PC-9 (cell line): ENCODE results near the gene PDE4C.

Experiments used
- CTCF ChIP-seq: fragments of 200-600 bp; sonication (generic); conservative IDR thresholded peaks from 2 replicates; pipeline ENCODE4 v1.6.1; 2017; ENCODE audit warnings: mixed run types, antibody characterized with exemption, mild to moderate bottlenecking, moderate library complexity
- EZH2 ChIP-seq: fragments of 200-600 bp; sonication (generic); IDR thresholded peaks from 2 replicates; pipeline ENCODE4 v1.8.0; 2017; ENCODE audit warnings: antibody characterized with exemption, low read depth

DNA sequence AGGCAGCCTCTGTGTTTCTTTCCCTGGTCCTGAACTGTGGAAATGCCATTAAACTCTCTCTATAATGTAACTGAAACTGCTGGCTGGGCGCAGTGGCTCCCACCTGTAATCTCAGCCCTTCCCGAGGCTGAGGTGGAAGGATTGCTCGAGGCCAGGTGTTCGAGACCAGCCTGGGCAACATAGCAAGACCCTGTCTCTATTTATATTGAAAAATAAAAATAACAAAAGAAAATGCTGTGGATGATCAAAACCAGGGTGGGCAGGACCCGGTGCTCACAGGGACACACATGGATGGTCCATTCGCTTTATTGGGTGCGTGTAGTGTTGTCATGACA is 29.8 kb downstream of the PDE4C start:
- TF ChIP-seq CTCF (no peak), EZH2 (no peak)
